Fibroblast of skin of left quadriceps (primary cell): ENCODE results near the gene IDE.

ENCODE experiments used
- DNase-seq, 2 experiments: peaks; one replicate each; pipeline ENCODE4 v3.0.0-alpha.2; 2013; ENCODE audit warnings: low read depth in 2 of 2

IDE gene

DNA sequence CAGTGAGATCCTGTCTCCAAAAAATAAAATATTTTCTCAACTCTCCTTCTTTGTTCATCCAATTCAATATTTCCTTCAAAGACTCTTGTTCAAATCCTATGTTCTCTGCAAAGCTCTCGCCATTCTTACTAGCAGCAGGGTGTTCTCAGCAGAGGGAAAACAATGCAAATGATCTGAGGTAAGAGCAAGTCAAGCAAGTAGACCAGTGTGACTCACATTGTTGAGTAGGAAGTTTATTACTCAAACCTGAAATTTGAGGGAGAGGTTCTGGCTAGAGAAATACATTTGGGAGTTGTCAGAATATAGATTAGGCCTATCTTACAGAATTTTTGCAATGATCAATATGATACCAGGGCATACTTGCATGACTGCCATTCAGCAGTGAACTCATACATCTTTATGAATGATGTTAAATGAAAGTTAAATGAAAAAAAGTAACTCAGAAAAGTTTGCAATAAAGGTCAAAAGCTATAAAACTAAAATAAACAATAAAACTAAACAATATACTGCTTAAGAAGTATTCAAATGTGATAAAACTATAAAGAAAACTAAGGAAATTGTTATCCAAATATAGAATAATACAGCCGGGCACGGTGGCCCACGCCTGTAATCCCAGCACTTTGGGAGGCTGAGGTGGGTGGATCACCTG is 5.8 kb downstream of the IDE start:
- DNase-seq: no peak

DNA sequence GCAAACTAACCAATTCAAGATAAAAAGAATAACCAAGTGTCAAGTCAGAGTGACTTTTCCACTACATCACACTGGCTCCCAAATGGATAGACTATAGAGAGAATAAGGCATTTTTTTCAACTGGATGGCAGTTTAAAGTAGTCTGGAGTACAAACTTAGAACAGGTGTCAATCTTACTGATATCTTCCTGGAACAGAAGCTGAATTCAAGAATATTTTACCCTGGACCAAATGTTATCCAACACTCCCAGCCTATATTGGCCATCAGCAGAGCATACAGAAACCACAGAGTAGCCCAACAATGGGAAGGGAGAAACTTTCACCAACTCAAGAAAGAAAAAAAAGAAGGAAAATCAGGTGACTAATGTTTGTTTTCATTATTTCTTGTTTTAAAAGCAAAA is 11.5 kb downstream of the IDE start:
- no peak for DNase-seq

DNA sequence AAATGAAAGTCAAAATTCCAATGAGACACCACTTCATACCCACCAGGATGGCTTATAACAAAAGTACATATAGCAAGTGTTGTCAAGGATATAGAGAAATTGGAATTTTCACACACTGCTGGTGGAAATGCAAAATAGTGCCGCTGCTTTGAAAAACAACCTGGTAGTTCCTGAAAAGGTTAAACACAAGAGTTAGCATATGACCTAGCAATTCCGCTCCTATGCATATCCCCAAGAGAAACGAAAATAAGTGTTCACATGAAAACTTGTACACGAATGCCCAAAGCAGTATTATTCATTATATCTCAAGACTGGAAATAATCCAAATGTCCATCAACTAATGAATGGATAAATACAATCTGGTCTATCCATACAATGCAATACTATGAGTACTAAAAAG is 14.8 kb downstream of the IDE start:
- DNase-seq: no peak

DNA sequence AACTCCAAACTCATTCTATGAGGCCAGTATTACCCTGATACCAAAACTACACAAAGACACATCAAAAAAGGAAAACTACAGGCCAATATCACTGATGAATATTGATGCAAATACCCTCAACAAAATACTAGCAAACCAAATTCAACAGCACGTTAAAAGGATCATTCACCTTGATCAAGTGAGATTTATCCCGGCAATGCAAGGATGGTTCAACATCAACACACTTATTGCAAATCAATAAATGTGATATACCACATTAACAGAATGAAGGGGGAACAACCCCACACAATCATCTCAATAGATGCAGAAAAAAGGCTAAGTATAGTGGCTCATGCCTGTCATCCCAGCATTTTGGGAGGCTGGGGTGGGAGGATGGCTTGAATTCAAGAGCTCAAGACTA is 19.9 kb downstream of the IDE start:
- no peak for DNase-seq

DNA sequence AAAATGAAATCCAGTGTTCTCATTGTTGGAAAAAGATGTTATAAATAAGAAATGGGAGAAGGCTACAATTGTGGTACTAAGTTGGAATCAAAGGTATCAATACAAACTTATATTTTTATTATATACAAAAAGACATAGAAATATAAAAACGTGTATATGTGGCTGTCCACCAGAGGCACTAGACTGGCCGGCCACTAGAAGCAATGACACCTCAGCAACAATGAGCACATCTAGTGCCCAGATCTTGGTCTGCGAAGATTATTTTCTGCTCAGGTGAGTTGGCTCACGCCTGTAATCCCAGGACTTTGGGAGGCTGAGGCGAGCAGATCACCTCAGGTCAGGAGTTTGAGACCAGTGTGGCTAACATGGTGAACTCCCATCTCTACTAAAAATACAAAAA is 21.6 kb downstream of the IDE start:
- no peak for DNase-seq

DNA sequence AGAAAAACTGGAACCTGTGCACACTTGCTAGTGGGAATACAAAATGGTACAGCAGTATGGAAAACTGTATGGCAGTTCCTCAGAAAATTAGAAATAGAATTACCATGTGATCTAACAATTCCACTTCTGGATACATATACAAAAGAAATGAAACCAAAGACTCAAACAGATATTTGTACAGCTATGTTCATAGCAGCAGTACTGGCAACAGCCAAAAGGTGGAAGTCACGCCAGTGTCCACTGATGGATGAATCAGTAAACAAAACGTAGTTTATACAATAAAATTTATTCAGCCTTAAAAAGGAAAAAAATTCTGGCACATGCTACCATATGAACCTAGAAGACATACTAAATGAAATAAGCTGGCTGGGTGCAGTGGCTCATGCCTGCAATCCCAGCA is 23.0 kb downstream of the IDE start:
- DNase-seq: no peak

DNA sequence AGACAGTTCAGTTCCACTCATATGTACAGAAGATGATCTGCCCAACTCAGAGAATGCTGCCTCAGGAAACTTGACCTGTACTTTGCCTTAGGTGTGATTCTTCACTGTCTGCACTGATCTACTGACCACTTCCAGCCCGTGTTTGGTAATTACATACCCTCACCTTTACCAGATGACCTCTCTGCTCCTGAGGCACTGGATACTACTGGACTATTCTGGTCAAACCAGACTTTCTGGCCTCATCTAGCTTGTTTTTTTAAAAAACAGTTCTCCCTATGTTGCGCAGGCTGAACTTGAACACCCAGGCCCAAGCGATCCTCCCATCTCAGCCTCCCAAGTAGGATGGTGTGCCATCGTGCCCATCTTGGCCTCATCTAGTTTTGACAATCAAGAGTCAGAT is 26.2 kb downstream of the IDE start:
- DNase-seq: no peak

DNA sequence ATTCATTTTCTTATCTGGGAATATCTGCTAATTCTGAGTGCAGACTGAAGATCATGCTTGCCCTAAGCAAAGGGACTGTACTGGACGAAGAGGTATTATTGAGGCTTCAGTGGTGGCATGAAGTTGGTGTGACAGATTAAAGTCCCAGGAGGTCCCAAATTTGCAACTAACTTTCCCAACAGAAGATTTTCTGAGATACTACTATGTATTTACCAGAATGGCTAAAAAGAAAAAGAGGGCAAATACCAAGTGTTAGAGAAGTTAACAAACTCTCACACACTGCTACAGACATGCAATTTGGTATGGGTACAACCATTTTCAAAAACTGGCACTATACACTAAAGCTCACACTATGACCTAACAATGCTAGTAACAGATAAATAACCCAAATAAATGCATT is 28.3 kb downstream of the IDE start:
- DNase-seq: no peak

DNA sequence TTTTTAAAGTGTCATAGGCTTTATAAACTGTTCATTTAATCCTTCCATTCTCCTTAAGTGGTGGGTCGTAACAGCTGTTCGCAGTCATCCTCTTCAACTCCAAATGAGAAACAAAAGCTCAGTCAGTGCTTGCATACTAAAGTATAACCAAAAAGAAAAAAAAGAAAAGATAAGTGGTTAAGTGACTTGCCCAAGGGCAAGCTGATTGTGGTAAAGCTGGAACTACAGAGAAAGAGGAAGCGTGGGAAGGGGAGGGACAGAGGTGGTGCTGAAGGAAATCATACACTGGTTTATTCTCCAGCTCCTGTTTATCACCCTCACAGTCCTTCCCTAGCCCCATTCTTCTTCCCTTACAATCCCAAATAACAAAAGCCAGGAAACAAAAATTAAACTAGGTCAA is 29.6 kb downstream of the IDE start:
- DNase-seq: no peak

DNA sequence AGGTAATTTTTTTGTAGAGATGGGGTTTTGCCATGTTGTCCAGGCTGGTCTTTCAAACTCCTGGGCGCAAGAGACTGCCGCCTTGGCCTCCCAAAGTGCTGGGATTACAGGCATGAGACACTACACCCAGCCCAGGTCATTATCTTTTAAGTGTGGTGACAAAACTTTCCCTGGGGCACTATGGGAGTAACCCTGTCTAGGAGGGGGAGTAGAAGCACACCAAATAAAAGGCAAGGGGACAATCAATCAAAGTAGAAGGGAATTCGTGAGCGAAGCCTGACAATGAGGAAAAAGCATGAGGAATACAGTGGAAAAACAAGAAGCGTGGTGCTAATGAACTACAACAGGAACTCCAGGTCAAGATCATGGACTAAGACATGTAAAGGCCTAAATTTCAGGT is 31.4 kb downstream of the IDE start:
- DNase-seq: no peak

DNA sequence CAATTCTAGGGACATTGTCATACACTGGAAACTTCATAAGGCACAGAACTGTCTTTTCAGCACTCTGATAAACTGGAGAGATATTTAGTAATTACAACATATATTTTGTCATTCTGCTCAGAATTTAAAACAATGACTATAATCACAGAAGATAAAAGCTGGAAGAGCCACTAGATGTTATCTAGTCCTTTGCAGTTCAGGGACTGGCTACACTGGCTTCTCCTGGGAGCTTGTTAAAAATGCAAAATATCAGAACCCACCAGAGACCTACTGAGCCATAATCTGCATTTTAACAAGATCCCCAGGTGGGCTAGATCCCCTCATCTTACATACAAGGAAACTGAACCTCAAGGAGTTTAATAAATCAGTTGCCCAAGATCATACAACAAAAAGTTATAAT is 32.3 kb downstream of the IDE start:
- no peak for DNase-seq

DNA sequence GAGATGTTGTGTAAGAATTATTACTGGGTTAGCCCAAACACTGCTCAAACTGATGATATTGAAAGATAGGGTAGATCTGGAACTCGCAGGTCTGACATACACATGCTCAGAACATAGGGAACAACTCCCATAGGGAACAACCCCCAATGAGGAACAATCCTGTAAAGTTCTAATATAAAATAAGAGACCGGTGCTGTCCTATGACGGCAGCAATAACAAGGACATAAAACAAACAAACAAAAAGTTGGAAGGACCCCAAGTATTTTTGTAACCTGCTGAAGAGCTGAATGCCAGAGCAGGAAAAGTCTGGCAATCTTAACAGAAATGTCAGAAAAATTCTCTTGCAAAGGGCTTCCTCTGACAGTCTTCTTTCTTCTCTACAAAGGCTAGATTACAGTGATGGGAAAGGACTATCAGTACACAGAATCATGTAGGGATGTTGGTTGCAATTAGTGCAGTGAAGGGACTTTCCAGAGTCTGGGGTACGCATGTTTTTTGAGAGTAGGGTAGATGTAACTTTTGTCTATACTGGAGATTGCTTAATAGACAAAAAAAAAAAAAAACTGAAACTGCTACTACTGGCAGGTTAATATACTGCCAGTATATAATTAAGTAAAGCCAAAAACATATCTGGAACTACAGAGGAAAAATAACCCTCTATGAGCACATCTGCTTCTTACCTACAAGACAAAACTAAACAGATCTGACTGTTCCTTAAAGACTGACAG is 35.5 kb downstream of the IDE start:
- no peak for DNase-seq

DNA sequence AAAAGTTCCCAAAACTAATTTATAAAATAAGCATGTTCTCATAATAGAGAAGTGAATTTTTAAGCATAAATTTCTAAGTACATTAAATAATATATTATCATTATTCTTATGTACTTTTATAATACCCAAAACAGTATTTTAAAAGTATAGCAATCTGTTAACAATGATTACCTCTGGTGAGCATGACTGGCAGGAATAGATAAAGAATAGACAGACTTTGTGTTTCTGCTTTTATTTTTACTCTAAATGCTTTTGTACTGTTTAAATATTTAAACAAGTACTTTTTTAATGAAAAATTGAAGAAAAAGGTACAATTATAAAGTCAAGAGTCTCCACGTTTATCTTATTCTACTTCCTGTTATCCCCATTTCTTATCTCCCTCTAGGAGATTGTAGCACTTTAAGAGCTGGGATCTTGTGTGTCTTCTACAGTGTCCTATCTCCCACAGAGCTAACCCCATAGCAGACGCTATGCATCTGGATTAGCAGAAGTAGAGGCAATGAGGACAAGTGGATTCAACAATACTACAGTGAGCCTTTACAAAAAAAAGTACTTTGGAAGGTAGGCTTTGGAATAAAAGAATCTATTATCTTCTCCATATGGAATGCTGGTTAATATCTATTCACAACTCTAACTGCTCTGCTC is 42.9 kb downstream of the IDE start:
- no peak for DNase-seq

DNA sequence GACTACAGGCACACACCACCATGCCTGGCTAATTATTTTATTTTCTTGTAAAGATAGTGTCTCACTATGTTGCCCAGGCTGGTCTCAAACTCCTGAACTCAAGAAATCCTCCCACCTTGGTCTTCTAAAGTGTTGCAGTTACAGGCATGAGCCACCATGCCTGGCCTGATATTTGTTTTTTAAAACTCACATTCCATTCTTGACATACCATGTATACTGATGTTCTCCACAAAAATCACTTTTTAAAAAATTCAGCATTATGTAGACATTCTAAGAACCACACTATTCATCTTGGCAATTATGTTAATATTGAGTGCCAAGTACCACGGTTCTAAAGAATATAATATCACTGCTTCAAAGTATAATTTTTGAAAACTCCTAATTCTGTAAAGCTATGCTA is 43.5 kb downstream of the IDE start:
- peak in 1 of 2 experiments; percentile 10 for DNase-seq

DNA sequence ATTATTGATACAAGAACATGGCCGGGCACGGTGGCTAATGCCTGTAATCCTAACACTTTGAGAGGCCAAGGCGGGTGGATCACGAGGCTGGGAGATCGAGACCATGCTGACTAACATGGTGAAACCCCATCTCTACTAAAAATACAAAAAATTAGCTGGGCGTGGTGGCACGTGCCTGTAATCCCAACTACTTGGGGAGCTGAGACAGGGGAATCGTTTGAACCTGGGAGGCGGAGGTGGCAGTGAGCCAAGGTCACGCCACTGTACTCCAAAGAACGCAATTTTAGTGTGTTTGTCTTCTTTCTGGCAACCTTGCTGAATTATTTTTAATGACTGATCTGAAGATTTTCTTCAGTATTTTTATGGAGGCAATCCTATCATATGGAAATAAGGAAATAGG is 46.2 kb downstream of the IDE start:
- no peak for DNase-seq

DNA sequence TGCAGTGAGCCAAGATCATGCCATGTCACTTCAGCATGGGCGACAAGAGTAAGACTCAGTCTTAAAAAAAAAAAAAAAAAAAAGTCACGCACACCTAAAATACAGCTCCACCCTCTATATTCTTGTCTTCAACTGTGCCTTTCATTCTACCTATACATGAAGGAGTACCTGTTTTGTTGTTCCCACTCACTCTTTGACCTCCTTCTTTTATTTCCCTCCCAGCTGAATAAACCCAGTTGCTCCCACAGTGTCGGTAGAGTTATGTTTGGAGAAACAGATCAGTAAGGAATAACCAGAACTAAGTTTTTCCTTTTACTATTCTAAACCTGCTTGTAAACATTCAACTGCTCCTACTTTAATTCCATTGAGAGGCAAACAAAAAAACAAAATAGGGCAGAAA is 50.3 kb downstream of the IDE start:
- DNase-seq: no peak

DNA sequence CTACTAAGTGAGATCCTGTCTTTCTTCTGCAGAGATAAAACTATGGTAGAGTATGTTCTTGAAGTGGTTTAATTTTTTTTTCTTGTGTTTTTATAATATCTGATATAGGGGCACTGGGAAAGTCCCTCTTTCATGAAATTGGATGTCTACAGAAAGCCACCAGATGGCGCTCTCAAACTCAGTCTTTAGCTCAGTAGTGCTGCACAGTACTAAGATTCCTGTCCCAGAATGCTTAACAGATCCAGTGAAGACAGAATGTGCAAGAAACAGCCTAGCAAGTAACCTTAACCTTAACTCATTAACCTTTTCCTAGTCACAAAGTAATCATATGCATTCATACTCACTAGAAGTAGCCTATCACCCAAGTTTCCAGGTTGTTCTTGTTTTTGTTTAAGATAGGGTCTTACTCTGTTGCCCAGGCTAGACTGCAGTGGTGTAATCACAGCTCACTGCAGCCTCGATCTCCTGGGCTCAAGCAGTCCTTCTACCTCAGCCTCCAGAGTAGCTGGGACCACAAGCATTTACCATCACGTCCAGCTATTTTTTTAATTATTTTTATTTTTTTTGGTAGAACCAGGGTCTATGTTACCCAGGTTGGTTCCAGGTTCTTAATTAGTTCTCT is 56.7 kb downstream of the IDE start:
- peak; percentile 40 to 49 for DNase-seq

DNA sequence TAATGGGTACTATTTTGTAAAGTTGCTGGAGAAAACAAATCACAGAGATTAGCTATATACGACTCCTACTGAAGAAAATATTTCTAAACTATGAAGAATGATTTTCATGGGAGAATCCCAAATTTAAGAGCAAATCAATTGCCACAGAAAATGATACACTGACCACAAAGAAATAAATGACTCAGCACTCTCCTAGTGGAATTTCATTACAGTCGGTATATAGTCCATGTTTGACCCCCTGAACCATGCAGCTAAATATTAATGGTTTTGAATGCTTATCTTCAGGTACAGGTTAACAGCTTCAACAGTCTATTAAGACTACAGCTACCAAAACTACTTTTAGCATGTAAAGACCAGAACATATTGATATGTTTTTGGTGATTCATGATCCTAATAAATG is 65.0 kb downstream of the IDE start:
- DNase-seq: no peak

DNA sequence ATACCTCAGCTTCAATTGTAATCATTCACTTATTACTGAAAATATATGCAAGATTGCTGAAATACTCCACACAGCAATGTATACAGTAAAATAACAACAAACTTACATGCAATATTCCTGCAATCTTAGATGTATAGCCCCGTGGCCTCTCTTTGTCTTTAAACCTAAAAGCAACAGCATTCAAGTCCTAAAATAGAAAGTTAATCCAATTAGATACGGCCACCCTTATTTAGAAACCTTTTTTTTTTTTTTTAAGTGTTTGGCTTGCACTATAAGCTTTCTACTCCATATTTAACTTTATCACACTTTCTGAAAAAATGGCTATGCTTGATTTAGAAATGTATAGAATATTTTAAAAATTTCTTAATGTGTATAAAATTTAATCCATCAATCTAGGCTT is 67.6 kb downstream of the IDE start:
- no peak for DNase-seq

DNA sequence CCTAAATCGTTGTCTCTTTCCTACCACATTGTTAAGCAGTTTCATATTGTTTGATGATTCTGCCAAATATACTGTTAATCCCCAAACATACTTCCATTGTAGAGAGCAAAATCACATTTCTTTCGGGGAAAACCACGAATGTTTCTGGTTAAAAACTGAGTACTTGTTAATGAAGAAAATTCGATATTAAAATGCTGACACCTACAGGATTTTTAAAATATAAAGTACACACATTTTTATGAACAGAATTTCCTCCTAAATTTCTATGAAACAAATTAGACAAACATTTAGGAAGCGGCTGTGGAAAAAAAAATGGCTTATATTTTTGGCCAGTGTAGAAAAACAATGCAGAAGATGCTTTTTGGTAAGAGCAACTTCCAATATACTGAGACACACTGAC is 68.8 kb downstream of the IDE start:
- no peak for DNase-seq

DNA sequence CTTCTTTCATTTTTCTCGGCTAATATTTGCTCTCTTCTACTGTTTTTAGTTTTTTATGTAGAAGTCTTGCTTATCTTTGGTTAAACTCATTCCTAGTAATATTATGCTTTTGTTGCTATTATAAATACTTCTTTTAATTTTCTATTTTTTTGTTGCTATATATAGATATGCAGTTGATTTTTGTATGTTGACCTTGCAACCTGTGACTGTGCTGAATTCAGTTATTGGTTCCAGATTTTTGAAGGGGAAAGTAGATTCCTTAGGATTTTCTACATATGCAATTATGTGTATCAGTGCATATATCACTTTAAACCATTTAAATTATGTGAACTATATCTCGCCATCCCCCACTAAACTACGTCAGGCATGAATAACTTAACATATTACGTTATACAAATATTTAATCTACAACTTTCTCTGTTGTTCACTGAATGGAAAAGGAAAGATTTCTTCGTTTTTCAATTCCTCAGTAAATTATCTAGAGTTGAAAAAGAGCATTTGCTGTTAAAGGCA is 71.5 kb downstream of the IDE start:
- peak in 1 of 2 experiments; percentile 8 for DNase-seq

DNA sequence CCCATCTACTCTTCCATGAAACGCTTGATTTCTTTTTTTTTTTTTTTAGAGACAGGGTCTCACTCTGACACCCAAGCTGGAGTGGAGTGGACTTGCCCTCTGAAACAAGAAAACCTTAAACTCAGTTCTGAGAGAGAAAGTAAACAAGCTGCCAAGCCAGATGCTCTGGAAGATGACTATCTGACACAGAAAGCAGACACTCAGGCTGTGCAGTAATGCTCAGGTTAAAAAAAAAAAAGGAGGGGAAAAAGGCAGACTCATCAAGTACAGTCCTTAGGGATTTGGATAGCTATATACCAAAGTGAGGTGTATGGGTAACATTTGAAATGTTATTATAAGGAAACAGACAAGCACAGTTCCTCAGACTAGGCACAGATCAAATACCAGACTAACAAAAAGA is 80.5 kb downstream of the IDE start:
- DNase-seq: no peak

DNA sequence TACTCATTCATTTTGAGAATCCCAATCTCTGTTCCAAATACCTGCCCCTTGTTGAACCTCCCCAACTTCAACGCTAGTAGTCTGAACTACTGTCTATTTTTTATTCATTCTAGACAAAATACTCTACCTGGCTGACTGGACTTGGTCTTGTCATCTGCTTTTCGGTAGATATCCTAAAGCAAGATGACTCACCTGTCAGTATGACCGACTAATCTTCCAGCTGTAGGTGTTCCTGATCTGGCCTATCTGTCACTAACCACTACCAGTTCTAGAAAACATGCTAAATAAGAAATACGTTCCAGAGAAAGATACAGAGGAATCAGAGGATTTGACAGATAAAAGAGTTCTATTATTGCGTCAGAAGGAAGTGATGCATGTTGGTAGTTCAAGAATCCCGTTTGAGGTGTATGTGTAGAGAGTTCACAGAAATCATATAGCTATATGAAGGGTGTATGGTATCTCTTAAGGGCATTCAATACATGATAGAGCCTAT is 81.1 kb downstream of the IDE start:
- DNase-seq: no peak
